Fibroblast of lung (primary cell): ENCODE data around the gene ZNF445. TPM values are rescaled to one million over a fixed set of nuclear protein-coding genes. Genes with fewer than 3 reads are reported as not detected.
"Not testable (repeated sequence)": the region's sequence is repeated elsewhere in the genome, so short reads cannot be mapped to it uniquely, and the experiment has no call there.

ENCODE experiments used
- DNase-seq, 2 donors: peaks; one replicate each; pipeline versions ENCODE4 v3.0.0 to v3.0.0-alpha.2; 2010; ENCODE audit warnings: low read depth in 2 of 2
- H2AFZ ChIP-seq: 2 replicates; pipeline ENCODE4 v1.5.1; 2012; ENCODE audit warnings: low read length, control low read depth, inconsistent platforms
- H3K27ac ChIP-seq: 2 replicates; pipeline ENCODE4 v1.5.1; 2011; ENCODE audit warnings: low read length, control low read depth; ENCODE audit not compliant: insufficient read depth
- H3K27me3 ChIP-seq: 2 replicates; pipeline ENCODE4 v1.5.1; 2011; ENCODE audit warnings: mild to moderate bottlenecking, low read length; ENCODE audit not compliant: control insufficient read depth, insufficient read depth
- H3K36me3 ChIP-seq: 2 replicates; pipeline ENCODE4 v1.5.1; 2011; ENCODE audit warnings: low read length; ENCODE audit not compliant: control insufficient read depth, insufficient read depth
- H3K4me1 ChIP-seq: 2 replicates; pipeline ENCODE4 v1.5.1; 2011; ENCODE audit warnings: low read length; ENCODE audit not compliant: control insufficient read depth, insufficient read depth; ENCODE audit errors: extremely low read depth
- H3K4me2 ChIP-seq: 2 replicates; pipeline ENCODE4 v1.5.1; 2011; ENCODE audit warnings: low read length, control low read depth; ENCODE audit not compliant: insufficient read depth; ENCODE audit errors: extremely low read depth
- H3K4me3 ChIP-seq, 4 experiments: fragments of 200-600 bp in 1 of 4; sonication (generic) in 1 of 4; replicated peaks in 1 of 4; 2 replicates each; pipeline ENCODE4 v1.5.1; 2011 to 2016; ENCODE audit warnings: low read length in 4 of 4, low read depth in 3 of 4, mild to moderate bottlenecking in 3 of 4, control low read depth in 2 of 4, inconsistent platforms in 1 of 4, mixed read lengths in 1 of 4; ENCODE audit not compliant: insufficient read depth in 1 of 4; ENCODE audit errors: control extremely low read depth in 1 of 4
- H3K79me2 ChIP-seq: 2 replicates; pipeline ENCODE4 v1.5.1; 2012; ENCODE audit warnings: mild to moderate bottlenecking, low read length, inconsistent platforms; ENCODE audit not compliant: control insufficient read depth, insufficient read depth
- H3K9ac ChIP-seq: 2 replicates; pipeline ENCODE4 v1.5.1; 2011; ENCODE audit warnings: mild to moderate bottlenecking, low read length, control low read depth; ENCODE audit not compliant: insufficient read depth
- H3K9me3 ChIP-seq: 2 replicates; pipeline ENCODE4 v1.5.1; 2012; ENCODE audit warnings: low read depth, low read length; ENCODE audit not compliant: control insufficient read depth, insufficient read depth
- H4K20me1 ChIP-seq: 2 replicates; pipeline ENCODE4 v1.5.1; 2011; ENCODE audit warnings: low read length; ENCODE audit not compliant: control insufficient read depth, insufficient read depth; ENCODE audit errors: extremely low read depth
- EZH2 ChIP-seq: IDR thresholded peaks from 2 replicates; pipeline ENCODE4 v1.5.1; 2012; ENCODE audit warnings: low read length, control low read depth, mild to moderate bottlenecking; ENCODE audit errors: missing control alignments
- polyA plus RNA-seq, 2 donors: library from polyadenylated mRNA; depleted of rRNA in 1 of 2; stranded (reverse) in 1 of 2; unstranded in 1 of 2; fragments of >200 nt; gene quantifications; 2 replicates each; pipeline ENCODE4 v1.2.1, GENCODE V29; 2011 to 2012; ENCODE audit warnings: missing spikeins in 1 of 2
- total RNA-seq: library from RNA; depleted of rRNA; stranded (reverse); fragments of >200 nt; gene quantifications from 2 replicates; pipeline ENCODE4 v1.2.1, GENCODE V29; 2014
- TF ChIP-seq, protein P1 (sequence below), 2 donors: IDR thresholded peaks in 1 of 2; conservative IDR thresholded peaks in 1 of 2; 1 replicate in 1 of 2; 2 replicates in 1 of 2; pipeline ENCODE4 v1.5.1; 2011 to 2012; ENCODE audit warnings: low read length in 2 of 2, control low read depth in 1 of 2, inconsistent platforms in 1 of 2, low read depth in 1 of 2, mild to moderate bottlenecking in 1 of 2

The ZNF445 gene
- total and polyA plus RNA-seq, 2 donors (not counting 1 experiment from before 2014, with no cell fraction given): 4.5 to 9.1 TPM

DNA sequence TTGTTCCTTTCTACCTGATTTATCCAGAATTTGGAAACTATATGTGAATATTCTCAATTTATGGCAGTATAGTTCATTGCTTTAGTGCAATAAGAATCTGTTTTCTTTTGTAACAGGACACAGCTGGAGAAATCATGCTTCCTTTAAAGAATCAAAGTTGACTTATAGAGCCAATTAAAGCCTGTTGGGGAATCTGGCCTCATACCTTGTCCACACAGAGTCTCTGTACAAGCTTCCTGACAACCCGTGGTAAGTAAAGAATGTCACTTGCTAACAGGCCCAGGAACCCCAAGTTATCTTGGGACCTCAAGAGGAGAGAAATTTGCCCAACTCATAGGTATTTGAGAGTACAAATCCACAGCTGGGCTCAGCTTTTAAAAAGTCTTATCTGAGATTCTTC lies 10.2 kb downstream of the ZNF445 start:
- Histone ChIP-seq H3K9me3 (no peaks in the 10 kb centered on the region), H3K27me3 (no peaks in the 10 kb centered on the region), H3K4me3 (no peak overlapping the region), H3K27ac (no peak overlapping the region), H4K20me1 (no peaks in the 10 kb centered on the region), H2AFZ (no peak overlapping the region), H3K9ac (no peak overlapping the region), H3K4me1 (no peaks in the 10 kb centered on the region), H3K4me2 (no peak overlapping the region), H3K79me2 (peaks cover 12% of the 10 kb centered on the region), H3K36me3 (peaks cover 2% of the 10 kb centered on the region)
- TF ChIP-seq, protein P1, sequence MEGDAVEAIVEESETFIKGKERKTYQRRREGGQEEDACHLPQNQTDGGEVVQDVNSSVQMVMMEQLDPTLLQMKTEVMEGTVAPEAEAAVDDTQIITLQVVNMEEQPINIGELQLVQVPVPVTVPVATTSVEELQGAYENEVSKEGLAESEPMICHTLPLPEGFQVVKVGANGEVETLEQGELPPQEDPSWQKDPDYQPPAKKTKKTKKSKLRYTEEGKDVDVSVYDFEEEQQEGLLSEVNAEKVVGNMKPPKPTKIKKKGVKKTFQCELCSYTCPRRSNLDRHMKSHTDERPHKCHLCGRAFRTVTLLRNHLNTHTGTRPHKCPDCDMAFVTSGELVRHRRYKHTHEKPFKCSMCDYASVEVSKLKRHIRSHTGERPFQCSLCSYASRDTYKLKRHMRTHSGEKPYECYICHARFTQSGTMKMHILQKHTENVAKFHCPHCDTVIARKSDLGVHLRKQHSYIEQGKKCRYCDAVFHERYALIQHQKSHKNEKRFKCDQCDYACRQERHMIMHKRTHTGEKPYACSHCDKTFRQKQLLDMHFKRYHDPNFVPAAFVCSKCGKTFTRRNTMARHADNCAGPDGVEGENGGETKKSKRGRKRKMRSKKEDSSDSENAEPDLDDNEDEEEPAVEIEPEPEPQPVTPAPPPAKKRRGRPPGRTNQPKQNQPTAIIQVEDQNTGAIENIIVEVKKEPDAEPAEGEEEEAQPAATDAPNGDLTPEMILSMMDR (conservative IDR thresholded peaks at IDR 0.05 in 1 of 2, IDR thresholded peaks at IDR 0.05 in 1 of 2; ENCODE audit: low read depth in 1 of 2, low read length in 2 of 2): no peak
- TF ChIP-seq EZH2: no peak
- no peak for DNase-seq

DNA sequence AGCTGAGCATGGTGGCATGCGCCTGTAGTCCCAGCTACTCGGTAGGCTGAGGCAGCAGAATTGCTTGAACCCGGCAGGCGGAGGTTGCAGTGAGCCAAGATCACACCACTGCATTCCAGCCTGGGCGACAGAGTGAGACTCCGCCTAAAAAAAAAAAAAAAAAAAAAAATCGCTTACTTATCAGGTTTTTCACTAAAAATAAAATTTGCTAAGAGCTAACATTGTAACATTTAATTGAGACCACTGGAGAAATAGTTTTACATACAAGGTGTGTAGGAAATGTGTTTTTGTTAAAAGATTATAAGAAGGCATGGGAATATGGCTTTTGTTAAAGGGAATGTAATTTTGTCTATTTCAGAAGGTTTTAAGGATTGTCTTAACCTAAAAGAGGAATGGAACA lies 12.6 kb downstream of the ZNF445 start:
- H3K79me2 ChIP-seq, H3K9ac ChIP-seq, H3K27me3 ChIP-seq, H2AFZ ChIP-seq, H3K27ac ChIP-seq, DNase-seq, H3K4me1 ChIP-seq, H4K20me1 ChIP-seq, H3K4me2 ChIP-seq, H3K36me3 ChIP-seq, H3K9me3 ChIP-seq, H3K4me3 ChIP-seq: not testable (repeated sequence)

DNA sequence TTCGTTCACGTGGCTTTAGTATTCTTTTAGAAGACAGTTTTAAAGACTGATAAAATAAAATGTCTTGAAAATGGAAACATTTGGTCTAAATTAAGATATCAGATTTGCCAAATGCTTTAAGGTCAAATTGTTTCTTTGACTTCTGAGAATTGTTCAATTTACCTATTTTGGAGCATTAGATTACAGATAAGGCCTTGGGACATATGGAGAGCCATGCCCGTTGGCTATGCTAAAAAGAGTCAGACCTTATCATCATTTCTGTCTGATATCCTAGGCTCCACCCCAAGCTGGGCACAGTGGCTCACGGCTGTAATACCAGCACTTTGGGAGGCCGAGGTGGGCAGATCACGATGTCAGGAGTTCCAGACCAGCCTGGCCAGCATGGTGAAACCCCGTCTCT lies 13.0 kb downstream of the ZNF445 start:
- Histone ChIP-seq H4K20me1 (no peaks in the 10 kb centered on the region), H2AFZ (no peak overlapping the region), H3K9ac (no peak overlapping the region), H3K4me2 (no peak overlapping the region), H3K79me2 (peaks cover 2% of the 10 kb centered on the region), H3K27me3 (no peaks in the 10 kb centered on the region), H3K9me3 (no peaks in the 10 kb centered on the region), H3K4me1 (no peaks in the 10 kb centered on the region), H3K4me3 (no peak overlapping the region), H3K27ac (no peak overlapping the region), H3K36me3 (peaks cover 2% of the 10 kb centered on the region)
- DNase-seq: no peak
- TF ChIP-seq, protein P1 (conservative IDR thresholded peaks at IDR 0.05 in 1 of 2, IDR thresholded peaks at IDR 0.05 in 1 of 2; ENCODE audit: low read depth in 1 of 2, low read length in 2 of 2): no peak
- no peak for TF ChIP-seq EZH2

DNA sequence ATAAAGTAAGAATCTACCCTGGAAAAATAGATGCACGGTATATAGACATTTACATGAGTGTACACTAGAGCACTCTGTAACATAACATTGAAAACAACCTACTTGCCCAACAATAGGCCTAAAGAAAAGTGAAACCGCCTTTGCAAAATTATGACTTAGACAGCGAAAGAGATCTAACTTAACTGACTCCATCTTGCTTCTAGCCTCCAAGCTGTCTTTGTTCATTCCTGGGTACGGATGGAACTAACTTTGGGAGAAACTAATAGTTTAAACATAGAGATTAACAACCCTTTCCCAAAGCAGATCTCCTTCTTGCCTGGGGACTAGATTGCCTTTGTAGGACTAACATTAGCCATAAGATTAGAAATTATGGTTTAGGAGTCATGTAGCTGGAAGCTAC lies 17.4 kb downstream of the ZNF445 start:
- H3K9ac ChIP-seq, H4K20me1 ChIP-seq, H3K9me3 ChIP-seq, H3K4me2 ChIP-seq, H3K4me1 ChIP-seq, H2AFZ ChIP-seq, H3K27ac ChIP-seq, H3K27me3 ChIP-seq, H3K36me3 ChIP-seq, DNase-seq, H3K4me3 ChIP-seq, H3K79me2 ChIP-seq: not testable (repeated sequence)
